ENCODE data around the gene TFF3. TPM values are rescaled to one million over a fixed set of nuclear protein-coding genes. Genes with fewer than 3 reads are reported as not detected.
A peak's percentile ranks its signal among the peaks of the same experiment; 100 is the strongest.

TFF3 gene, protein sequence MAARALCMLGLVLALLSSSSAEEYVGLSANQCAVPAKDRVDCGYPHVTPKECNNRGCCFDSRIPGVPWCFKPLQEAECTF
- not detected for total RNA-seq (2013)
- polyA plus RNA-seq, result under 1 TPM in 1 of 3 donors, not detected in 2; 0.07 TPM
- not detected in 2 replicates for polyA minus RNA-seq
- 0 to 3.1 (median 0.03) reads per million in 11 experiments for total RNA-seq

DNA sequence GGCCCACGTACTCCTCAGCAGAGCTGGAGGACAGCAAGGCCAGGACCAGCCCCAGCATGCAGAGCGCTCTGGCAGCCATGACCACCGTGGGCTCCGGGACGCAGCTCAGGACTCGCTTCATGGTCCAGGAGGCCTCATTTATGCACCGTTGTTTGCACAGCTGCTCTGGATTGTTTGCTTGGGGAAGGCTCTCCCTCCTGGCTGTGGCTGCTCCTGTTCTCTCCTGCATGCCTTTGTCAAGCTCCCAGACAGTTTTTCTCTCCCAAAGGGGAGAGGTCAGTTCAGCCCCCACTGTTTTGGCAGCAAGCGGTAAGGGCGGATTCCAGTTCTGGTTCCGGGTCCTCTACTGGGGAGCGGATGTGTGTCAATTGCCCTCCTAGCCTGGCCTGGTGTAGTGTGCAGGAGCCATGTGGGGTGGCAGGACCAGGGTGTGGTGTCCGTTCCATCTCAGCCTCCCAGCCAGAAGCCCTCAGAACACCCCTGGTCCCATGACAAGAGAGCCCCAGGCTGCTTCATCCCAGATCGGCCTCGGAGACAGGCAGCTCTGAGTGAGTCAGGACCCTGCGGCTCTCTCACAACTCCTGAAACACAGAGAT is at the start of gene TFF3:
Gene TFF3, minus strand, starts transcription at position 114 of the 596 bp plus-strand sequence. Its CDS starts 35 bp downstream, at position 79.
- Histone ChIP-seq H3K4me1 (ENCODE audit: control insufficient read depth in 1 of 2, insufficient read depth in 2 of 2, low read length in 2 of 2) (peaks cover 16 to 22% of the 10 kb centered on the region in 2 donors), H3K36me3 (replicated peaks in 1 of 2; ENCODE audit: control insufficient read depth in 1 of 2, insufficient read depth in 2 of 2, low read length in 2 of 2) (no peaks in the 10 kb centered on the region), H4K20me1 (ENCODE audit: insufficient read depth, low read length) (no peaks in the 10 kb centered on the region), H2AFZ (ENCODE audit: insufficient read depth, low read depth, low read length, poor library complexity, severe bottlenecking) (no peak within 1 kb of the TSS), H3K27me3 (ENCODE audit: control insufficient read depth in 2 of 2, insufficient read depth in 2 of 2, low read length in 2 of 2) (no peaks in the 10 kb centered on the region), H3K4me2 (replicated peaks; ENCODE audit: extremely low read depth, low read length, poor library complexity, severe bottlenecking) (no peak within 1 kb of the TSS), H3K9ac (ENCODE audit: insufficient read depth, low read length, poor library complexity, severe bottlenecking) (peak within 1 kb of the TSS; percentile 1), H3K79me2 (ENCODE audit: insufficient read depth, low read length) (no peaks in the 10 kb centered on the region), H3K4me3 (replicated peaks in 1 of 3; ENCODE audit: low read depth in 2 of 3, low read length in 3 of 3) (no peak within 1 kb of the TSS), H3K27ac (ENCODE audit: low read depth in 1 of 2, low read length in 2 of 2) (no peak within 1 kb of the TSS), H3K9me3 (replicated peaks in 1 of 2; ENCODE audit: control insufficient read depth in 1 of 2, insufficient read depth in 1 of 2, low read length in 2 of 2) (no peaks in the 10 kb centered on the region)
- Mint-ChIP-seq H3K4me3 (no peak within 1 kb of the TSS), H3K9me3 (no peaks in the 10 kb centered on the region), H3K27ac (peak within 1 kb of the TSS in 1 of 7 donors; percentile 7), H3K27me3 (ENCODE audit: low read depth in 3 of 3) (peaks cover 0 to 4% (median 1%) of the 10 kb centered on the region in 3 donors), H3K4me1 (peaks cover 19% of the 10 kb centered on the region), H3K36me3 (no peaks in the 10 kb centered on the region)
- TF ChIP-seq, protein P1, sequence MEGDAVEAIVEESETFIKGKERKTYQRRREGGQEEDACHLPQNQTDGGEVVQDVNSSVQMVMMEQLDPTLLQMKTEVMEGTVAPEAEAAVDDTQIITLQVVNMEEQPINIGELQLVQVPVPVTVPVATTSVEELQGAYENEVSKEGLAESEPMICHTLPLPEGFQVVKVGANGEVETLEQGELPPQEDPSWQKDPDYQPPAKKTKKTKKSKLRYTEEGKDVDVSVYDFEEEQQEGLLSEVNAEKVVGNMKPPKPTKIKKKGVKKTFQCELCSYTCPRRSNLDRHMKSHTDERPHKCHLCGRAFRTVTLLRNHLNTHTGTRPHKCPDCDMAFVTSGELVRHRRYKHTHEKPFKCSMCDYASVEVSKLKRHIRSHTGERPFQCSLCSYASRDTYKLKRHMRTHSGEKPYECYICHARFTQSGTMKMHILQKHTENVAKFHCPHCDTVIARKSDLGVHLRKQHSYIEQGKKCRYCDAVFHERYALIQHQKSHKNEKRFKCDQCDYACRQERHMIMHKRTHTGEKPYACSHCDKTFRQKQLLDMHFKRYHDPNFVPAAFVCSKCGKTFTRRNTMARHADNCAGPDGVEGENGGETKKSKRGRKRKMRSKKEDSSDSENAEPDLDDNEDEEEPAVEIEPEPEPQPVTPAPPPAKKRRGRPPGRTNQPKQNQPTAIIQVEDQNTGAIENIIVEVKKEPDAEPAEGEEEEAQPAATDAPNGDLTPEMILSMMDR (IDR thresholded peaks at IDR 0.05), result no peak
- WGBS (ENCODE audit: insufficient coverage), result 98% methylated on average over 11 of the region's 15 CpGs
- no peak for DNase-seq
- intact Hi-C loops (cut with micrococcal nuclease), result no loop called here

DNA sequence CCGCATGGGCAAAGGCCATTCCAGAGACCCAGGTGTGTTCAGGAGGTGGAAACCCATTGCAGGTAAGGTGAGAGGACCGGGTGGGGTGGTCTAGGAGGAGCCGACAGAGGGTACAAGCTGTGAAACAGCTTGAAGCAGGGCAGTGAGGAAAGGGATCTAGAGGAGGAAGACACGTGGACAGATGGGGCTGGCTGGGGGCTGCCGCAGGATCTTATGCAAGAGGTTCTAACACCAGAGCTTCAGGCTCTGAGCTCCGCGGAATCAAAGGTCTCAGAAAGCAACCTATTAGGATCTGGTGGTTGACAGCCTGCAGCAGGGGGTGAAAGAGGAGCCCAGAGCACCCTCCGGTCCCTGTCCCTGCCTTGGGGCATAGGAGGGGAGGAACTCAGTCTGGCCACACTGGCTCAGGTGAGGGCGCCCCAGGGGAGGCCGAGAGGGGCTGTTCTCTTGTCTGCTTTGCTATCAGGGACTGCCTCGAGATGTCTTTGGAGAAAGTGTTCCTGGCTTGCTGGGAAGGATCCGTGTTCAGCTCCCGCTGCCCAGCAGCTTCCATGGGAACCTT is 49.2 kb upstream of the TFF3 start:
- H3K9me3 Mint-ChIP-seq, result peaks cover 0 to 10% (median 3%) of the 10 kb centered on the region in 7 donors

More for the DNA sequence above, 49.2 kb upstream of the TFF3 start:
- H3K27ac Mint-ChIP-seq, result peak overlapping the region in 1 of 7 donors; percentile 36
- DNase-seq, result no peak
- Histone ChIP-seq H3K4me1 (ENCODE audit: control insufficient read depth in 1 of 2, insufficient read depth in 2 of 2, low read length in 2 of 2) (peaks cover 0 to 6% of the 10 kb centered on the region in 2 donors), H3K4me2 (replicated peaks; ENCODE audit: extremely low read depth, low read length, poor library complexity, severe bottlenecking) (no peak overlapping the region), H2AFZ (ENCODE audit: insufficient read depth, low read depth, low read length, poor library complexity, severe bottlenecking) (no peak overlapping the region), H3K79me2 (ENCODE audit: insufficient read depth, low read length) (no peaks in the 10 kb centered on the region), H3K27me3 (ENCODE audit: control insufficient read depth in 2 of 2, insufficient read depth in 2 of 2, low read length in 2 of 2) (no peaks in the 10 kb centered on the region), H3K4me3 (replicated peaks in 1 of 3; ENCODE audit: low read depth in 2 of 3, low read length in 3 of 3) (no peak overlapping the region), H3K9ac (ENCODE audit: insufficient read depth, low read length, poor library complexity, severe bottlenecking) (no peak overlapping the region), H3K27ac (ENCODE audit: low read depth in 1 of 2, low read length in 2 of 2) (no peak overlapping the region), H3K36me3 (replicated peaks in 1 of 2; ENCODE audit: control insufficient read depth in 1 of 2, insufficient read depth in 2 of 2, low read length in 2 of 2) (no peaks in the 10 kb centered on the region), H4K20me1 (ENCODE audit: insufficient read depth, low read length) (no peaks in the 10 kb centered on the region), H3K9me3 (replicated peaks in 1 of 2; ENCODE audit: control insufficient read depth in 1 of 2, insufficient read depth in 1 of 2, low read length in 2 of 2) (peaks cover 3 to 8% of the 10 kb centered on the region in 2 donors)
- intact Hi-C loops (cut with micrococcal nuclease), result no loop called here
- TF ChIP-seq, protein P1 (IDR thresholded peaks at IDR 0.05), result no peak
- peaks cover 9% of the 10 kb centered on the region for H3K4me1 Mint-ChIP-seq
- H3K4me3 Mint-ChIP-seq, result peak overlapping the region in 1 of 2 donors; percentile 13
- no peaks in the 10 kb centered on the region for H3K36me3 Mint-ChIP-seq
- peaks cover 0 to 14% (median 13%) of the 10 kb centered on the region in 3 donors for H3K27me3 Mint-ChIP-seq (ENCODE audit: low read depth in 3 of 3)
- 32% methylated on average over 8 of the region's 13 CpGs for WGBS (ENCODE audit: insufficient coverage)
